ENCODE data around the gene PLEKHG1.

PLEKHG1 gene

DNA sequence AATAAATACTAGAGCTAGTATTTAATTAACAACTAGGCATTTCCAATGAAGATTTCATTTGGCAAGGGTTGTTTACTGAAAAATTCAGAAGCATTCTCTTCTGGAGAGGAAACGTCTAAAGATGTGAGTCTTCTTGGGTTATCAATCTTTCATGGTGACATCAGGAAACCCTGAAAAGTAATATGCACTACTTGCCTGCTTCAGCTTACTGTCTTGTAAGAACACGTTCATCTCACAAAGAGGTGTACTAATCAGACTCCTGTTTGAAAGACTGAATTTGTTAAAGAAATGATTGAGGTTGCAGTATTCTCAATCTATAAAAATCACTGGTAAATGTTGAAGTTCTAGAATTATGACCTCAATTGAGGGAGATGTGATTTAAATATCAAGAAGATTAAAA, 16.9 kb downstream of the PLEKHG1 start:
- Histone ChIP-seq H3K9me3 (ENCODE audit: insufficient read depth, low read length) (no peaks in the 10 kb centered on the region), H3K27me3 (ENCODE audit: low read length) (no peaks in the 10 kb centered on the region), H2AFZ (ENCODE audit: low read depth, low read length, severe bottlenecking) (no peak overlapping the region), H3K4me3 (ENCODE audit: insufficient read depth, low read length, poor library complexity, severe bottlenecking) (no peak overlapping the region), H3K27ac (ENCODE audit: low read depth, low read length) (no peak overlapping the region), H3K4me2 (ENCODE audit: low read depth, low read length, poor library complexity, severe bottlenecking) (no peak overlapping the region), H3K9ac (ENCODE audit: low read length) (no peak overlapping the region), H3K36me3 (ENCODE audit: low read length) (no peaks in the 10 kb centered on the region), H4K20me1 (ENCODE audit: low read depth, low read length) (no peaks in the 10 kb centered on the region), H3K9me2 (replicated peaks; ENCODE audit: insufficient read depth, low read length) (no peaks in the 10 kb centered on the region), H3F3A (ENCODE audit: insufficient read depth) (no peaks in the 10 kb centered on the region), H3K79me2 (ENCODE audit: insufficient read depth, low read length) (no peaks in the 10 kb centered on the region)
- TF ChIP-seq, protein P1, sequence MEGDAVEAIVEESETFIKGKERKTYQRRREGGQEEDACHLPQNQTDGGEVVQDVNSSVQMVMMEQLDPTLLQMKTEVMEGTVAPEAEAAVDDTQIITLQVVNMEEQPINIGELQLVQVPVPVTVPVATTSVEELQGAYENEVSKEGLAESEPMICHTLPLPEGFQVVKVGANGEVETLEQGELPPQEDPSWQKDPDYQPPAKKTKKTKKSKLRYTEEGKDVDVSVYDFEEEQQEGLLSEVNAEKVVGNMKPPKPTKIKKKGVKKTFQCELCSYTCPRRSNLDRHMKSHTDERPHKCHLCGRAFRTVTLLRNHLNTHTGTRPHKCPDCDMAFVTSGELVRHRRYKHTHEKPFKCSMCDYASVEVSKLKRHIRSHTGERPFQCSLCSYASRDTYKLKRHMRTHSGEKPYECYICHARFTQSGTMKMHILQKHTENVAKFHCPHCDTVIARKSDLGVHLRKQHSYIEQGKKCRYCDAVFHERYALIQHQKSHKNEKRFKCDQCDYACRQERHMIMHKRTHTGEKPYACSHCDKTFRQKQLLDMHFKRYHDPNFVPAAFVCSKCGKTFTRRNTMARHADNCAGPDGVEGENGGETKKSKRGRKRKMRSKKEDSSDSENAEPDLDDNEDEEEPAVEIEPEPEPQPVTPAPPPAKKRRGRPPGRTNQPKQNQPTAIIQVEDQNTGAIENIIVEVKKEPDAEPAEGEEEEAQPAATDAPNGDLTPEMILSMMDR (IDR thresholded peaks at IDR 0.05; ENCODE audit: insufficient read depth, low read length, poor library complexity, severe bottlenecking): no peak
- TF ChIP-seq EZH2phosphoT487 (conservative IDR thresholded peaks at IDR 0.05; ENCODE audit: low read length): no peak

DNA sequence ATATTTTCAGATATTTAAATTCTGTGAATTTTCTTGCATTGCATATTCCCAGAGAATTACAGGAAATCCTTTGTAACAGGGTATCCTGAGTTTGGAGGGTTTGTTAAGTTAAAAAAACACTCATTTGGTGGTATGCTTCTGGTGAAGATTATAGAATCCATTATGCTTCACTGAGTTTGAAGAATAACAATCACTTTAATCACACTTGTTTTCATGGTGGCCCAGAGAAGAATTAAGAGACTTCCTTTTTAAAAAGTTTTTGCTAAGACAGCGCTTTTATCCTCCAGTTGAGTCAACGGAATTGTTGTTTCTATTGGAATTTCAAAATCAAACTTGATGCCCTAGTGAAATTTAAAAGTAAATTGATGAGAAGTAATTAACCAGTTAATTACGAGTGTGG, 17.4 kb downstream of the PLEKHG1 start:
- no peaks in the 10 kb centered on the region for H3K27me3 ChIP-seq (ENCODE audit: low read length)
- H2AFZ ChIP-seq (ENCODE audit: low read depth, low read length, severe bottlenecking): no peak overlapping the region
- H3K27ac ChIP-seq (ENCODE audit: low read depth, low read length): no peak overlapping the region
- H3K9me3 ChIP-seq (ENCODE audit: insufficient read depth, low read length): no peaks in the 10 kb centered on the region
- no peaks in the 10 kb centered on the region for H3K79me2 ChIP-seq (ENCODE audit: insufficient read depth, low read length)
- TF ChIP-seq, protein P1 (IDR thresholded peaks at IDR 0.05; ENCODE audit: insufficient read depth, low read length, poor library complexity, severe bottlenecking): no peak
- TF ChIP-seq EZH2phosphoT487 (conservative IDR thresholded peaks at IDR 0.05; ENCODE audit: low read length): no peak
- H3F3A ChIP-seq (ENCODE audit: insufficient read depth): no peaks in the 10 kb centered on the region
- no peaks in the 10 kb centered on the region for H3K36me3 ChIP-seq (ENCODE audit: low read length)
- no peak overlapping the region for H3K4me2 ChIP-seq (ENCODE audit: low read depth, low read length, poor library complexity, severe bottlenecking)
- H4K20me1 ChIP-seq (ENCODE audit: low read depth, low read length): no peaks in the 10 kb centered on the region
- no peak overlapping the region for H3K4me3 ChIP-seq (ENCODE audit: insufficient read depth, low read length, poor library complexity, severe bottlenecking)
- no peak overlapping the region for H3K9ac ChIP-seq (ENCODE audit: low read length)
- no peaks in the 10 kb centered on the region for H3K9me2 ChIP-seq (replicated peaks; ENCODE audit: insufficient read depth, low read length)

DNA sequence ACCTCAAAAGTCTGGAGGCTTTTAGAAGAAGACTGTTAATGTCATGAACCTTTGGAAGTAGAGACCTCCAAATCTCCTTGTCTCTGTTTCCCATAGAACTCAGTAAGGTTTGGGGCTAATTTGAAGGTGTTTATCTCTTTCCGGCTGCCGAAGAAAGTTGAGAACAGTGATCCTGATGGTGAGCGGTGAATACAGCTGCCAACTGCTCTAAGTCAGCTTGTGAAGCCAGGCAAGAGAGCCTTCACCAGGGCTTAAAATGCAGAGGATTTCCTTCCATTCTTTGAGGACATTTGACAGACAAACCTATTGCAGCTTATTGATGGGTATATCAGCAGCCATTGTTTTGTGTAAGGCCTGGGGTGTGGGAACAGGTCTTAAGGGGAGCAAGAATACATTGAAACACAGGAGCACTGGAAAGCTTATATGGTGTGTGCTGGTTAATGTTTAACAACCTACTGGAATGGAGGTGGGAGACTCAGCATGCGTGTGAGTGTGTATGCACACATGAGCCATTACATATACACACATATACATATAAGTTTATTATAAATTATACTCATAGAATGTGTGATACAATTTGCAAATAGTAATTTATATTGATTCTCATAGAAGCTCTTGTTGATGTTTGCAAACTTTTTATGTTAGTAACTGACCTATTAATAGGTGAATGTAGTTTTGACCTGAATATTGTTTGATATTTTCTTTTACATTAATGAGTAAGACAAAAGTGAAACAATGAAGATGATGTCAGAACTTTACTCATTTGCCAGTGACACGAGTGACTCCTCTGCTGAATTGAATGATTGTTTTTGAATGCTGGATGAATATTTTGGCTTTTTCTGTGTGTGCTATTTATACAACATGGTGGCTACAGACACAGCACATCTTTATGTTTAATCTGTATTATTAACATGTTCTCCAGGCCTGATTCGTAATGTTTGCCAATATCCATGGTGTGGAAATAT, 18.1 kb downstream of the PLEKHG1 start:
- Histone ChIP-seq H3K36me3 (ENCODE audit: low read length) (no peaks in the 10 kb centered on the region), H2AFZ (ENCODE audit: low read depth, low read length, severe bottlenecking) (no peak overlapping the region), H4K20me1 (ENCODE audit: low read depth, low read length) (no peaks in the 10 kb centered on the region), H3F3A (ENCODE audit: insufficient read depth) (no peaks in the 10 kb centered on the region), H3K9ac (ENCODE audit: low read length) (no peak overlapping the region), H3K27ac (ENCODE audit: low read depth, low read length) (no peak overlapping the region), H3K27me3 (ENCODE audit: low read length) (no peaks in the 10 kb centered on the region), H3K79me2 (ENCODE audit: insufficient read depth, low read length) (no peaks in the 10 kb centered on the region), H3K9me2 (replicated peaks; ENCODE audit: insufficient read depth, low read length) (no peaks in the 10 kb centered on the region), H3K9me3 (ENCODE audit: insufficient read depth, low read length) (no peaks in the 10 kb centered on the region), H3K4me3 (ENCODE audit: insufficient read depth, low read length, poor library complexity, severe bottlenecking) (no peak overlapping the region), H3K4me2 (ENCODE audit: low read depth, low read length, poor library complexity, severe bottlenecking) (no peak overlapping the region)
- TF ChIP-seq, protein P1 (IDR thresholded peaks at IDR 0.05; ENCODE audit: insufficient read depth, low read length, poor library complexity, severe bottlenecking): no peak
- no peak for TF ChIP-seq EZH2phosphoT487 (conservative IDR thresholded peaks at IDR 0.05; ENCODE audit: low read length)
